Motor neuron (in vitro differentiated cells): Measurements from ENCODE around the gene PTTG1. TPM values are rescaled to one million over a fixed set of nuclear protein-coding genes. Genes with fewer than 3 reads are reported as not detected.

Experiments
- ATAC-seq, 8 experiments: fragments of 200-7000 bp; cut with Tn5 transposase; replicated peaks in 6 of 8; 2 replicates each; pipeline ENCODE4 v1.8.0; 2021; ENCODE audit warnings: mild to moderate bottlenecking in 8 of 8, moderate library complexity in 8 of 8
- H3K27ac ChIP-seq, 2 donors: fragments of 250-450 bp; sonication (Bioruptor Pico); 2 replicates each; pipeline ENCODE4 v1.9.0; 2021; ENCODE audit warnings: antibody characterized with exemption in 2 of 2, mild to moderate bottlenecking in 2 of 2, moderate library complexity in 1 of 2
- H3K4me1 ChIP-seq, 2 donors: fragments of 250-450 bp; sonication (Bioruptor Pico); replicated peaks in 1 of 2; 2 replicates each; pipeline ENCODE4 v1.6.1; 2021; ENCODE audit warnings: antibody characterized with exemption in 2 of 2, mild to moderate bottlenecking in 2 of 2, moderate library complexity in 1 of 2
- H3K4me3 ChIP-seq, 5 donors: fragments of 250-450 bp; sonication (Bioruptor Pico); 2 replicates each; pipeline ENCODE4 v1.9.0; 2021; ENCODE audit warnings: antibody characterized with exemption in 5 of 5, mild to moderate bottlenecking in 5 of 5, moderate library complexity in 4 of 5
- WGBS, 10 experiments: fragments of 450-650 bp; shearing (Covaris generic); methylation state at CpG; one replicate each; pipeline ENCODE4 v1.0.0; 2022; 5-methylcytosine and 5-hydroxymethylcytosine counted together
- in situ Hi-C, 9 experiments: fragments of 400-800 bp; cut with MboI; loops; one replicate each; pipeline ENCODE4 v1.15.0; 2021; ENCODE audit warnings: low sequenced_read_pairs in 9 of 9, low pct_unique_long_range_greater_than_20kb in 2 of 9; ENCODE audit not compliant: unreplicated experiment in 9 of 9
- total RNA-seq, 8 experiments: library from RNA; unstranded; fragments of 300-600 nt; gene quantifications; 2 replicates each; pipeline versions ENCODE4 v1.2.3 to v1.2.4, GENCODE V29; 2022

The PTTG1 gene
- total RNA-seq, 8 experiments from 2014 or later = 3.1 to 201 (median 21.9) TPM

DNA sequence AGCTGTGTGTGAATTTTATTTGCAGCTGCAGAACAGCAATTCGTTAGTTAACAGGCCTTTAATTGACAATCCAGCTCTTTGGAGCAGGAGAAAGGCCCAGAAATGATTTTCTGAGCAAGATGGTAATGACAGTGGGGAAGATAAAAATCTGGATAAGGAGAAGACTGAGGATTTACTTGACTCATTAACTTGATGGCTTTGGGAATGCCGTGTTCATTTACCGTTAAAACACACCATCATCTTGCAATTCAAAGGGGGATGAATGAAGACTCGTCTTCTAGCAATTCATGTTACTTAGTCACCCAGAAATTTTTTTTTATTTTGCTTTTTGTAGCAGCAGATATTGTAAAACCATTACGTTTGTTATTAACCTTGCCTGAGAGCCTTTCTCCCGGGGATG lies 52.0 kb downstream of the PTTG1 start:
- Histone ChIP-seq H3K27ac (no peak overlapping the region), H3K4me3 (no peak overlapping the region), H3K4me1 (peaks cover 12 to 13% of the 10 kb centered on the region in 2 donors)
- in situ Hi-C loops = no loop called here
- peak in 2 of 8 experiments; percentile 12 to 15 for ATAC-seq
- 52 to 100% (median 72%) methylated on average over 1 to 6 of the region's 6 CpGs; no CpG with 5 or more reads in 1 of the 10 experiments for WGBS, 10 experiments

DNA sequence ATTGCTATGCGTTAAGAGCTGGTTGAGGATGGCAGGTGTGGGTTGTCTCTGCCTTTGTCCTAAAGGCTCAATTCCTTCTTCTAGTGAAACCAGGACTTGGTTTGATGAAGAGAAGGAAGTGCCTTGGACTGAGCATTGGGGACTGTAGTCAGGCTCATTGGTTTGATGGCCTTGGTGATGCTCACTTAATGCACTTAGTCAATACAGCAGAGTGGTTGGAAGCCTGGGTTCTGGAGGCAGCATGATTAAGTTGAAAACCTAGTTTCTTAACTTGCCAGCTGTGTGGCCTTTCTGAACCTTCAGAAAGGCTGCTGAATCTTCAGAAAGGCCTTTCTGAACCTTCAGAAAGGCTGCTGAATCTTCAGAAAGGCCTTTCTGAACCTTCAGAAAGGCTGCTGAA lies 52.4 kb downstream of the PTTG1 start:
- 43 to 100% (median 75%) methylated on average over 1 of the region's 1 CpG; no CpG with 5 or more reads in 6 of the 10 experiments for WGBS, 10 experiments
- Histone ChIP-seq H3K4me1 (peaks cover 12 to 14% of the 10 kb centered on the region in 2 donors), H3K4me3 (no peak overlapping the region), H3K27ac (no peak overlapping the region)
- in situ Hi-C loops = no loop called here
- no peak for ATAC-seq

DNA sequence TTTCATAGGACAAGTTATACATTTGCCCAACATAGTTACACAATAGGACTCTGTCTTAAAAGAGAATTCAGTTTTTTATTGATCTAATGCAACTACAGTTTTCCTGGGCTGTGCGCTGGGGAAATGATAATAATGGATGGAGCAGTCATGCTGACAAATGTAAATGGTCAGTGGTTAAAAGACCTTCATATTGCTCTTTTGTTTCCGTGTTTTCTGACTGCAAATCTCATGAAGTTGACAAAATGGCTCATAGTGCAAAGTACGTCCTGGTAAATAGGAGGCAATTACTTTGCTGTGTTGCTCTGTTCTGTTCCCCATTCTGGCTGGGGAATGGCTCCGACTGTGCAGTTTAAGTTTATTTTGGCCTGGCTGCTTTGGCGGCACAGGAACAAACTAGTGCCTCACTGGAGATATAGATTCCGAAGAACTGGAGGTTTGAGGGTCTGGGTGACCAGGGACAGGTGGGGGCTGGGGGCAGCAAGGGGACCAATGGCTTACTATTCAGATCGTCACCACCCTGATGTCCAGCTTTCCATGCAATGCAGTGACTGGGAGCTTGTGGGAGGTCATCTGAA lies 54.3 kb downstream of the PTTG1 start:
- 17 to 100% (median 72%) methylated on average over 1 to 5 of the region's 7 CpGs; no CpG with 5 or more reads in 3 of the 10 experiments for WGBS, 10 experiments
- no peak for ATAC-seq
- peaks cover 12 to 14% of the 10 kb centered on the region in 2 donors for H3K4me1 ChIP-seq
- no peak overlapping the region for H3K27ac ChIP-seq
- in situ Hi-C loops = no loop called here
- no peak overlapping the region for H3K4me3 ChIP-seq

- in situ Hi-C loops = no loop called here
- Histone ChIP-seq H3K27ac (no peak overlapping the region), H3K4me1 (peaks cover 12 to 14% of the 10 kb centered on the region in 2 donors), H3K4me3 (no peak overlapping the region)
- 67 to 86% (median 80%) methylated on average over 1 to 5 of the region's 6 CpGs; no CpG with 5 or more reads in 1 of the 10 experiments for WGBS, 10 experiments
- ATAC-seq = no peak
Measured at GRCh38 chr5:160477266-160477970, 55.8 kb downstream of the PTTG1 start.

DNA sequence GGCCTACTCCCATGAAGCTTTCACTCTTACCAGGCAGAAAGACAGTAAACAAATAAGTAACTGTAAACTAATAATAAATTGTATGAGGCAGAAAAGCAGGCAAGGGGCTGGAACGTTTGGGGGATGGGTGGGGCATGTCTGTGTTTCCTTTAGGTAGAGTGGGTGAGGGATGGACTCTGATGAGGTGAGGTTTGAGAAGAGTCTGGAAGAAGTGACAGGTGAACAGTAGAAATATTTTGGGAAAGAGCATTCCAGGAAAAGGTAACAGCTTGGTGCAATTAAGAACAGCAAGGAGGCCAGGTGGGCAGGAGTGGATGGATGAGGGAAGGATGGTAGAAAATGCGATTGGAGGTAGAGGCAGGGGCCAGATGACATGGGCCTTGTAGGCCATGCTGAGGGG lies 56.5 kb downstream of the PTTG1 start:
- no peak overlapping the region for H3K27ac ChIP-seq
- ATAC-seq = no peak
- WGBS, 10 experiments = 25 to 100% (median 50%) methylated on average over 1 of the region's 2 CpGs; no CpG with 5 or more reads in 3 of the 10 experiments
- no peak overlapping the region for H3K4me3 ChIP-seq
- H3K4me1 ChIP-seq = peaks cover 12 to 14% of the 10 kb centered on the region in 2 donors
- in situ Hi-C loops = no loop called here

Other genes starting within 250 kb of the PTTG1 start
- gene FABP6, start 192.3 kb upstream of the PTTG1 start, total RNA-seq = 1 to 10 TPM in 5 of 8 experiments, not detected in 3; 1.5 to 2.6 (median 1.6) TPM
- 10 to 100 TPM in 1 of 8 experiments, 1 to 10 TPM in 4, under 1 TPM in 3; 0.10 to 10.0 (median 1.4) TPM for gene CCNJL, start 109.3 kb upstream of the PTTG1 start, total RNA-seq
- gene C1QTNF2, start 51.2 kb upstream of the PTTG1 start, total RNA-seq = under 1 TPM in 7 of 8 experiments, not detected in 1; 0.05 to 0.86 (median 0.25) TPM
- gene FAM200C, start 21.8 kb upstream of the PTTG1 start, total RNA-seq = 10 to 100 TPM in 5 of 8 experiments, 1 to 10 TPM in 3; 3.8 to 19.7 (median 11.6) TPM
- 10 to 100 TPM; 44.1 to 66.9 (median 61.5) TPM for gene SLU7, start 2.8 kb upstream of the PTTG1 start, total RNA-seq